SK-N-SH treated with all-trans-retinoic acid at 6 μM for 48 hours (cell line): ENCODE results near the gene C12orf57.

ENCODE experiments used
- ATAC-seq: fragments of 200-7000 bp; cut with Tn5 transposase; 3 replicates; pipeline ENCODE4 v1.9.1; 2020; ENCODE audit warnings: mild to moderate bottlenecking, moderate library complexity
- ARNTL ChIP-seq: fragments of 450-650 bp; formaldehyde crosslinking; IDR thresholded peaks from 2 replicates; pipeline ENCODE4 v1.5.0; 2020; ENCODE audit warnings: low read depth, mild to moderate bottlenecking, moderate library complexity, borderline replicate concordance
- BACH2 ChIP-seq: fragments of 250-450 bp; sonication (Bioruptor Pico); IDR thresholded peaks from 2 replicates; pipeline ENCODE4 v1.9.0; 2021; ENCODE audit warnings: mild to moderate bottlenecking, borderline replicate concordance
- CSDC2 ChIP-seq: fragments of 250-450 bp; sonication (Bioruptor Pico); IDR thresholded peaks from 2 replicates; pipeline ENCODE4 v1.5.0; 2020; ENCODE audit warnings: mild to moderate bottlenecking, moderate library complexity
- CSRNP3 ChIP-seq: fragments of 250-450 bp; sonication (Bioruptor Pico); IDR thresholded peaks from 2 replicates; pipeline ENCODE4 v1.5.1; 2021; ENCODE audit warnings: mild to moderate bottlenecking, moderate library complexity
- ESRRG ChIP-seq: fragments of 250-450 bp; sonication (Bioruptor Pico); IDR thresholded peaks from 2 replicates; pipeline ENCODE4 v1.6.1; 2021; ENCODE audit warnings: mild to moderate bottlenecking
- GLIS3 ChIP-seq: fragments of 250-450 bp; sonication (Bioruptor Pico); IDR thresholded peaks from 2 replicates; pipeline ENCODE4 v1.5.0; 2020; ENCODE audit warnings: mild to moderate bottlenecking, moderate library complexity
- ISL1 ChIP-seq: fragments of 250-450 bp; sonication (Bioruptor Pico); IDR thresholded peaks from 2 replicates; pipeline ENCODE4 v2.1.2; 2022; ENCODE audit warnings: mild to moderate bottlenecking, moderate library complexity
- OSR1 ChIP-seq: fragments of 250-450 bp; sonication (Bioruptor Pico); IDR thresholded peaks from 2 replicates; pipeline ENCODE4 v1.8.0; 2022; ENCODE audit warnings: moderate library complexity, mild to moderate bottlenecking, inconsistent platforms
- PPARA ChIP-seq: fragments of 250-450 bp; sonication (Bioruptor Pico); IDR thresholded peaks from 2 replicates; pipeline ENCODE4 v1.5.0; 2020; ENCODE audit warnings: mild to moderate bottlenecking, borderline replicate concordance
- RARB ChIP-seq: fragments of 250-450 bp; sonication (Bioruptor Pico); IDR thresholded peaks from 2 replicates; pipeline ENCODE4 v1.8.0; 2021; ENCODE audit warnings: mild to moderate bottlenecking, moderate library complexity
- SNAI2 ChIP-seq: fragments of 250-450 bp; sonication (Bioruptor Pico); IDR thresholded peaks from 2 replicates; pipeline ENCODE4 v1.5.0; 2020; ENCODE audit warnings: mild to moderate bottlenecking, moderate library complexity
- TCF4 ChIP-seq: fragments of 250-450 bp; sonication (Bioruptor Pico); IDR thresholded peaks from 2 replicates; pipeline ENCODE4 v1.8.0; 2021; ENCODE audit warnings: mild to moderate bottlenecking, moderate library complexity, borderline replicate concordance
- TOX ChIP-seq: fragments of 250-450 bp; sonication (Bioruptor Pico); IDR thresholded peaks from 2 replicates; pipeline ENCODE4 v1.8.0; 2021; ENCODE audit warnings: mild to moderate bottlenecking, moderate library complexity, borderline replicate concordance
- ZC3H10 ChIP-seq: fragments of 250-450 bp; sonication (Bioruptor Pico); IDR thresholded peaks from 2 replicates; pipeline ENCODE4 v1.5.1; 2021; ENCODE audit warnings: mild to moderate bottlenecking, moderate library complexity
- ZFP30 ChIP-seq: fragments of 450-650 bp; formaldehyde crosslinking; IDR thresholded peaks from 2 replicates; pipeline ENCODE4 v1.5.0; 2022; ENCODE audit warnings: mild to moderate bottlenecking, moderate library complexity
- ZNF565 ChIP-seq: fragments of 450-650 bp; formaldehyde crosslinking; conservative IDR thresholded peaks from 2 replicates; pipeline ENCODE4 v1.5.0; 2020; ENCODE audit warnings: low read depth, mild to moderate bottlenecking, moderate library complexity
- ZNF70 ChIP-seq: fragments of 450-650 bp; formaldehyde crosslinking; IDR thresholded peaks from 2 replicates; pipeline ENCODE4 v1.5.0; 2020; ENCODE audit warnings: mild to moderate bottlenecking, moderate library complexity
- TF ChIP-seq, protein P1 (sequence below): fragments of 250-450 bp; sonication (Bioruptor Pico); IDR thresholded peaks from 2 replicates; pipeline ENCODE4 v1.8.0; 2020; ENCODE audit warnings: mild to moderate bottlenecking, moderate library complexity, borderline replicate concordance
- TF ChIP-seq, protein P2 (sequence below): fragments of 250-450 bp; sonication (Bioruptor Pico); IDR thresholded peaks from 2 replicates; pipeline ENCODE4 v1.8.0; 2021; ENCODE audit warnings: low read depth, mild to moderate bottlenecking, moderate library complexity, borderline replicate concordance
- TF ChIP-seq, protein P3 (sequence below): fragments of 250-450 bp; sonication (Bioruptor Pico); IDR thresholded peaks from 2 replicates; pipeline ENCODE4 v1.5.1; 2020; ENCODE audit warnings: low read depth, mild to moderate bottlenecking, moderate library complexity
- TF ChIP-seq, protein P4 (sequence below): fragments of 250-450 bp; sonication (Bioruptor Pico); IDR thresholded peaks from 2 replicates; pipeline ENCODE4 v1.5.0; 2020; ENCODE audit warnings: mild to moderate bottlenecking, moderate library complexity

Gene C12orf57

DNA sequence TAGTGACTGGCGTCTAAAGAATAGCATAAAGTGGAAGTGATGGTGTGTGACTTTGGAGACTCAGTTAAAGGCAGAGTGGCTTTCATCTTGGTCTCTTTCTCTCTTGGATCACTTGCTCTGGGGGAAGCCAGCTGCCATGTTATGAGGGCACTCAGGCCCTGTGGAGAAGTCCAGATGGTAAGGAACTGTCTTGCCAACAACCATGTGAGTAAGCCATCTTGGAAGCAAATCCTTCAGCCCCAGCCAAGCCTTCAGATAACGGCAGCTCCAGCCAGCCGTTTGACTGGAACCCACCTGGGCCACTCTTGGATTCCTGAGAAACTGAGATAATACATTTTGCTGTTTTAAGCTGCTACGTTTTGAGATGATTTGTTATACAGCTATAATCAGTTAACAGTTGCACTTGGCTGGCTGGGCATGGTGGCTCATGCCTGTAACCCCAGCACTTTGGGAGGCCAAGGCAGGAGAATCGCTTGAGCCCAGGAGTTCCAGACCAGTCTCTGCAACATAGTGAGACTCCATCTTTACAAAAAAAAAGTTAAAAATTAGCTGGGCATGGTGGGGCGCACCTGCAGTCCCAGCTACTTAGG is 46.9 kb upstream of the C12orf57 start:
- no peak for TF ChIP-seq ZFP30 (CRISPR knock-in tag)
- no peak for TF ChIP-seq TOX (CRISPR knock-in tag)
- TF ChIP-seq ZC3H10, result no peak
- no peak; the same call in 2 of the 3 replicates for ATAC-seq

- ATAC-seq, result no peak
- TF ChIP-seq RARB (CRISPR knock-in tag), result no peak
- no peak for TF ChIP-seq TOX (CRISPR knock-in tag)
- no peak for TF ChIP-seq TCF4 (CRISPR knock-in tag)
- TF ChIP-seq CSDC2, result no peak
- no peak for TF ChIP-seq GLIS3 (CRISPR knock-in tag)
- TF ChIP-seq ZNF565 (CRISPR knock-in tag), result no peak
- no peak for TF ChIP-seq ZFP30 (CRISPR knock-in tag)
- no peak for TF ChIP-seq BACH2 (CRISPR knock-in tag)
- TF ChIP-seq CSRNP3 (CRISPR knock-in tag), result no peak
- no peak for TF ChIP-seq ZNF70 (CRISPR knock-in tag)
Measured at GRCh38 chr12:6899427-6899826, 44.4 kb upstream of the C12orf57 start.

DNA sequence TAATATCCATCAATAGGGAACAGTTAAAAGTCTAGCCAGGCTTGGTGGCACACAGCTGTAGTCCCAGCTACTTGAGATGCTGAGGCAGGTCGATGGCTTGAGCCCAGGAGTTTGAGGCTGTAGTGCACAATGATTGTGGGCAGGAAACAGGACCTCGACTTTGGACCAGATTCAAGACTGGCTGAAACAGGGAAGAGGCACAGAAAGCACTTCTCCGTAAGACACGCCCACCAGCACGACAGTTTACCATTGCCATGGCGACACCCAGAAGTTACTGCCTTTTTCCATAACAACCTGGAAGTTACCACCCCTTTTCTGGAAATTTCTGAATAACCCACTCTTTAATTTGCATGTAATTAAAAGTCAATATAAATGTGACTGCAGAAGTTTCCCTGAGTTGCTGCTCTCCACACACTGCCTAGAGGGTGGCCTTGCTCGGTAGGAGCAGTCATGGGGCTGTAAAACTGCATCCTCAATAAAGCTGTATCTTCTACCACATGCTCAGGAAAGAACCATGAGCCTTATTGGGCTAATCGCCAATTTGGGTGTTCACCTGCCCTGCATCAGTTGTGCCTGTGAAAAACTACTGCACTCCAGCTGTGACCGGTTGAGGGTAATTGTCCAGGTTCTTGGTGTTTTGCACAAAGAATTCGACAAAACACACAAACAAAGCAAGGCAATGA is 43.8 kb upstream of the C12orf57 start:
- ATAC-seq, result no peak
- TF ChIP-seq ESRRG (CRISPR knock-in tag), result no peak
- TF ChIP-seq, protein P1, sequence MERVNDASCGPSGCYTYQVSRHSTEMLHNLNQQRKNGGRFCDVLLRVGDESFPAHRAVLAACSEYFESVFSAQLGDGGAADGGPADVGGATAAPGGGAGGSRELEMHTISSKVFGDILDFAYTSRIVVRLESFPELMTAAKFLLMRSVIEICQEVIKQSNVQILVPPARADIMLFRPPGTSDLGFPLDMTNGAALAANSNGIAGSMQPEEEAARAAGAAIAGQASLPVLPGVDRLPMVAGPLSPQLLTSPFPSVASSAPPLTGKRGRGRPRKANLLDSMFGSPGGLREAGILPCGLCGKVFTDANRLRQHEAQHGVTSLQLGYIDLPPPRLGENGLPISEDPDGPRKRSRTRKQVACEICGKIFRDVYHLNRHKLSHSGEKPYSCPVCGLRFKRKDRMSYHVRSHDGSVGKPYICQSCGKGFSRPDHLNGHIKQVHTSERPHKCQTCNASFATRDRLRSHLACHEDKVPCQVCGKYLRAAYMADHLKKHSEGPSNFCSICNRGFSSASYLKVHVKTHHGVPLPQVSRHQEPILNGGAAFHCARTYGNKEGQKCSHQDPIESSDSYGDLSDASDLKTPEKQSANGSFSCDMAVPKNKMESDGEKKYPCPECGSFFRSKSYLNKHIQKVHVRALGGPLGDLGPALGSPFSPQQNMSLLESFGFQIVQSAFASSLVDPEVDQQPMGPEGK (CRISPR knock-in tag), result no peak
- no peak for TF ChIP-seq TOX (CRISPR knock-in tag)
- TF ChIP-seq GLIS3 (CRISPR knock-in tag), result no peak
- no peak for TF ChIP-seq CSDC2
- no peak for TF ChIP-seq BACH2 (CRISPR knock-in tag)
- TF ChIP-seq ZFP30 (CRISPR knock-in tag), result no peak
- TF ChIP-seq SNAI2 (CRISPR knock-in tag), result no peak
- no peak for TF ChIP-seq ISL1 (CRISPR knock-in tag)
- TF ChIP-seq ZNF70 (CRISPR knock-in tag), result no peak
- TF ChIP-seq, protein P2, sequence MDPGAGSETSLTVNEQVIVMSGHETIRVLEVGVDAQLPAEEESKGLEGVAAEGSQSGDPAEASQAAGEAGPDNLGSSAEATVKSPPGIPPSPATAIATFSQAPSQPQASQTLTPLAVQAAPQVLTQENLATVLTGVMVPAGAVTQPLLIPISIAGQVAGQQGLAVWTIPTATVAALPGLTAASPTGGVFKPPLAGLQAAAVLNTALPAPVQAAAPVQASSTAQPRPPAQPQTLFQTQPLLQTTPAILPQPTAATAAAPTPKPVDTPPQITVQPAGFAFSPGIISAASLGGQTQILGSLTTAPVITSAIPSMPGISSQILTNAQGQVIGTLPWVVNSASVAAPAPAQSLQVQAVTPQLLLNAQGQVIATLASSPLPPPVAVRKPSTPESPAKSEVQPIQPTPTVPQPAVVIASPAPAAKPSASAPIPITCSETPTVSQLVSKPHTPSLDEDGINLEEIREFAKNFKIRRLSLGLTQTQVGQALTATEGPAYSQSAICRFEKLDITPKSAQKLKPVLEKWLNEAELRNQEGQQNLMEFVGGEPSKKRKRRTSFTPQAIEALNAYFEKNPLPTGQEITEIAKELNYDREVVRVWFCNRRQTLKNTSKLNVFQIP (CRISPR knock-in tag), result no peak
- no peak for TF ChIP-seq PPARA
- no peak for TF ChIP-seq ZC3H10
- TF ChIP-seq TCF4 (CRISPR knock-in tag), result no peak
- TF ChIP-seq OSR1 (CRISPR knock-in tag), result no peak
- TF ChIP-seq, protein P3, sequence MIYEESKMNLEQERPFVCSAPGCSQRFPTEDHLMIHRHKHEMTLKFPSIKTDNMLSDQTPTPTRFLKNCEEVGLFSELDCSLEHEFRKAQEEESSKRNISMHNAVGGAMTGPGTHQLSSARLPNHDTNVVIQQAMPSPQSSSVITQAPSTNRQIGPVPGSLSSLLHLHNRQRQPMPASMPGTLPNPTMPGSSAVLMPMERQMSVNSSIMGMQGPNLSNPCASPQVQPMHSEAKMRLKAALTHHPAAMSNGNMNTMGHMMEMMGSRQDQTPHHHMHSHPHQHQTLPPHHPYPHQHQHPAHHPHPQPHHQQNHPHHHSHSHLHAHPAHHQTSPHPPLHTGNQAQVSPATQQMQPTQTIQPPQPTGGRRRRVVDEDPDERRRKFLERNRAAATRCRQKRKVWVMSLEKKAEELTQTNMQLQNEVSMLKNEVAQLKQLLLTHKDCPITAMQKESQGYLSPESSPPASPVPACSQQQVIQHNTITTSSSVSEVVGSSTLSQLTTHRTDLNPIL (CRISPR knock-in tag), result no peak
- TF ChIP-seq ARNTL (CRISPR knock-in tag), result no peak
- TF ChIP-seq, protein P4, sequence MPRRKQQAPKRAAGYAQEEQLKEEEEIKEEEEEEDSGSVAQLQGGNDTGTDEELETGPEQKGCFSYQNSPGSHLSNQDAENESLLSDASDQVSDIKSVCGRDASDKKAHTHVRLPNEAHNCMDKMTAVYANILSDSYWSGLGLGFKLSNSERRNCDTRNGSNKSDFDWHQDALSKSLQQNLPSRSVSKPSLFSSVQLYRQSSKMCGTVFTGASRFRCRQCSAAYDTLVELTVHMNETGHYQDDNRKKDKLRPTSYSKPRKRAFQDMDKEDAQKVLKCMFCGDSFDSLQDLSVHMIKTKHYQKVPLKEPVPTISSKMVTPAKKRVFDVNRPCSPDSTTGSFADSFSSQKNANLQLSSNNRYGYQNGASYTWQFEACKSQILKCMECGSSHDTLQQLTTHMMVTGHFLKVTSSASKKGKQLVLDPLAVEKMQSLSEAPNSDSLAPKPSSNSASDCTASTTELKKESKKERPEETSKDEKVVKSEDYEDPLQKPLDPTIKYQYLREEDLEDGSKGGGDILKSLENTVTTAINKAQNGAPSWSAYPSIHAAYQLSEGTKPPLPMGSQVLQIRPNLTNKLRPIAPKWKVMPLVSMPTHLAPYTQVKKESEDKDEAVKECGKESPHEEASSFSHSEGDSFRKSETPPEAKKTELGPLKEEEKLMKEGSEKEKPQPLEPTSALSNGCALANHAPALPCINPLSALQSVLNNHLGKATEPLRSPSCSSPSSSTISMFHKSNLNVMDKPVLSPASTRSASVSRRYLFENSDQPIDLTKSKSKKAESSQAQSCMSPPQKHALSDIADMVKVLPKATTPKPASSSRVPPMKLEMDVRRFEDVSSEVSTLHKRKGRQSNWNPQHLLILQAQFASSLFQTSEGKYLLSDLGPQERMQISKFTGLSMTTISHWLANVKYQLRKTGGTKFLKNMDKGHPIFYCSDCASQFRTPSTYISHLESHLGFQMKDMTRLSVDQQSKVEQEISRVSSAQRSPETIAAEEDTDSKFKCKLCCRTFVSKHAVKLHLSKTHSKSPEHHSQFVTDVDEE (CRISPR knock-in tag), result no peak
- TF ChIP-seq ZNF565 (CRISPR knock-in tag), result no peak
